Measurements from ENCODE around the gene ASTL. TPM values are rescaled to one million over a fixed set of nuclear protein-coding genes. Genes with fewer than 3 reads are reported as not detected.

The ASTL gene
- total RNA-seq, 4 donors from 2014 or later: 0.87 to 1.7 TPM; not detected in 2

DNA sequence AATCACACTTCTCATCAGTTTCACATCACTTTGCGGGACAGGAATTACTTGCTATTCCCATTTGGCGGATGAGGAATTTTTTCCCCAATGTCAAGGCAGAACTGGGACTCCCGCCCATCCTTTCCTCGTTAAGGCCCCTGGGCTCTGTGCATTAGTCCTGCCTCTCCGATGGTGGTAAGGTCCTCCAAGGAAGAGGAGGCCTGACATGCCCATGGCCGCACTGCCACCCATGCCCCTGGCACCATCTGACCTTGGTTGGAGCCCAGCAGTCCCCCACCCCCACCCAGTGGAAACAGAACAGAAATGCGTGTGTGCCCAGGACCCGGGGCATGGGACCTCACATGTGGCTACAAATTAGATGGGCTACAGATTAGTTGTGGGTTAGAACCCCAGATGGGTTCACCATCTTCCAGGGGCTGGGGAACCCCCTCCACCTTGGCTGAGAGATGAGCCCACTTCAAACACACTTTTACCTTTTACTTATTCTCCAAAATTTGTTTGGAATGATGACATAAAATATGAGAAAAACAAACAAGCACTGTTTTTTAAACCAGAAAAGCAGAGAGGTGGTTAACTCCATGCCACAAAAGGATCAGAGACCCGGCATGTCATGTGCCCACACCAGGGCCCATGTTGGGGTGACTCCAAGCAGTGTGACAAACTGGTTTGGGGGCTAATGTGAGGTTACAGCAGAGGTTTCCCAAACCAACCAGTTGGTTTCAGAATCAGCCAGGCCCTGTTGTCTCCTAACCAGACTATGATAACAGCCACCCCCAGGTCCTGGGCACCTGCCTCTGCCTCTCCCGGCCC, 17.9 kb upstream of the ASTL start:
- no peaks in the 10 kb centered on the region for H3K36me3 ChIP-seq
- H3K9me3 ChIP-seq: no peaks in the 10 kb centered on the region
- WGBS: 79% methylated on average over 10 of the region's 10 CpGs
- TF ChIP-seq POLR2A (IDR thresholded peaks at IDR 0.05) (no peak), POLR2AphosphoS5 (IDR thresholded peaks at IDR 0.05) (no peak), EP300 (IDR thresholded peaks at IDR 0.05) (no peak)
- TF ChIP-seq, protein P1, sequence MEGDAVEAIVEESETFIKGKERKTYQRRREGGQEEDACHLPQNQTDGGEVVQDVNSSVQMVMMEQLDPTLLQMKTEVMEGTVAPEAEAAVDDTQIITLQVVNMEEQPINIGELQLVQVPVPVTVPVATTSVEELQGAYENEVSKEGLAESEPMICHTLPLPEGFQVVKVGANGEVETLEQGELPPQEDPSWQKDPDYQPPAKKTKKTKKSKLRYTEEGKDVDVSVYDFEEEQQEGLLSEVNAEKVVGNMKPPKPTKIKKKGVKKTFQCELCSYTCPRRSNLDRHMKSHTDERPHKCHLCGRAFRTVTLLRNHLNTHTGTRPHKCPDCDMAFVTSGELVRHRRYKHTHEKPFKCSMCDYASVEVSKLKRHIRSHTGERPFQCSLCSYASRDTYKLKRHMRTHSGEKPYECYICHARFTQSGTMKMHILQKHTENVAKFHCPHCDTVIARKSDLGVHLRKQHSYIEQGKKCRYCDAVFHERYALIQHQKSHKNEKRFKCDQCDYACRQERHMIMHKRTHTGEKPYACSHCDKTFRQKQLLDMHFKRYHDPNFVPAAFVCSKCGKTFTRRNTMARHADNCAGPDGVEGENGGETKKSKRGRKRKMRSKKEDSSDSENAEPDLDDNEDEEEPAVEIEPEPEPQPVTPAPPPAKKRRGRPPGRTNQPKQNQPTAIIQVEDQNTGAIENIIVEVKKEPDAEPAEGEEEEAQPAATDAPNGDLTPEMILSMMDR (IDR thresholded peaks at IDR 0.05): no peak
- peaks cover 3% of the 10 kb centered on the region for H3K27me3 ChIP-seq
- H3K4me1 ChIP-seq: no peaks in the 10 kb centered on the region
- peak in 1 of 2 donors; percentile 45 for DNase-seq (ENCODE audit: low spot score in 2 of 2)
- H3K27ac ChIP-seq: no peak overlapping the region
- H3K4me3 ChIP-seq: no peak overlapping the region

DNA sequence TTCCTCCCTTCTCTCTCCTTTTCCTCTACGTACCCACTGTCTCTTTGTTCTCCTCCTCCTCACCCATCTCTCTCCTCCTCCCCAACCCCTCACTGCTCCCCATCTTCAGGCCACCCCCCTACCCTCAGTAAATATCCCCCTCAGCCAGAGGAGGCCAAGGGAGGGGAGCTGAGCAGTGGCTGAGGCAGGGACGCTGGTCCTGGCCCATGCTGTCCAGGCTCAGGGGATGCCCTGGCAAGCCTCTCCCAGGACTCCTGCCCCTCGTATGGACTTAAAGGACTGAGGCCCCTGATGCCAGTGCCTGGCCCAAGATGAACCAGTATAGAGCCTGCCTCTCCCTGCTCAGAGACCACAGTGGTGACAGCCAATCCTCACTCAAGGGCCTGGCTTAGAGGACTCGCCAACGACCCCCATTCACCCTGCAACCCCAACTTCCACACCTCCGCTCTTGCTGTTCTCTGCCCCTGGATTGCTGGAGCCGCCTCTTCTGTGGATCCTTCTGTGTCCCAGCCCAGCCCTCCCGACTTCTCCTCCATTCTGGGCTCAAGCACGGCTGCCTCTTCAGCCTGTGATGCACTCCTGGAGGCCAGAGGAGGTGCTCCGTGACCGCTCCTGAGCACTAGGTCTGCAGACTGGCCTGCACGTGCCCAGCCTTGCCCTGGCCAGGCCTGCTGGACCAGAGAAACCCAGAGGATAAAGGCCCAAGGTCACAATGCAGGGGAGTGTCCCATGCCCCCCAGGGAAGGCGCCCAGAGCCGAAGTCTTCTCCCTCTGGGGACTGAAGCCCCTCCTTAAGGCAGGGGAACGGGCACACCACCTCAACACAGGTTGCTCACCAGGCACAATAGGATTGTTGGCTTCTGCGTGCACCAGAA, 16.4 kb upstream of the ASTL start:
- peak in 1 of 2 donors; percentile 55 for DNase-seq (ENCODE audit: low spot score in 2 of 2)
- no peak for TF ChIP-seq POLR2AphosphoS5 (IDR thresholded peaks at IDR 0.05)
- TF ChIP-seq, protein P1 (IDR thresholded peaks at IDR 0.05): no peak
- Histone ChIP-seq H3K4me1 (no peaks in the 10 kb centered on the region), H3K27me3 (peaks cover 3% of the 10 kb centered on the region), H3K4me3 (no peak overlapping the region), H3K9me3 (no peaks in the 10 kb centered on the region), H3K27ac (no peak overlapping the region), H3K36me3 (no peaks in the 10 kb centered on the region)
- 88% methylated on average over 10 of the region's 16 CpGs for WGBS

DNA sequence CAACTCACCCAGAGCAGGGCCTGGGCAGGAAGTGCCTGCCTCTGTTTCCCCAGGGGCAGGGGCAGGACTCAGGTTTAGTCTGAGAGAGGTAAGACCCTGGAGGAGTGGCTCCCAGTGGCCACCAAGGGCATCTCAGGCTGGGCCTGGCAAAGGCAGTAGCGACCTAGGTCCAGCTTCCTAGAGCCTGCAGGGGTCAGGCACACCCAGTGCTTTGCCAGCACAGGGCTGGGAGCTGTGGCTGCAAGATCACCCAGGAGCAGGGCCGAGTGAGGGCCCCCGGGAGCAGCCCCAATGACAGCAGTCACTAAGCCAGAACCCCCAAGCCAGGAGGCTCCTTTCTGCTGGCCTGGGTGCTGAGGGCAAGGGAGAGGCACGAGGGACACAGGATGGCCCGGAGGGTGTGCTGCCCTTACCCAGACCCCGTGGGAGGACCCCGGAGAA, 15.7 kb upstream of the ASTL start:
- TF ChIP-seq, protein P1 (IDR thresholded peaks at IDR 0.05): no peak
- TF ChIP-seq POLR2A (IDR thresholded peaks at IDR 0.05) (no peak), POLR2AphosphoS5 (IDR thresholded peaks at IDR 0.05) (no peak), EP300 (IDR thresholded peaks at IDR 0.05) (no peak)
- peaks cover 3% of the 10 kb centered on the region for H3K27me3 ChIP-seq
- no peaks in the 10 kb centered on the region for H3K9me3 ChIP-seq
- H3K4me1 ChIP-seq: peaks cover 1% of the 10 kb centered on the region
- H3K27ac ChIP-seq: no peak overlapping the region
- no peak overlapping the region for H3K4me3 ChIP-seq
- DNase-seq (ENCODE audit: low spot score in 2 of 2): peak in 1 of 2 donors; percentile 58
- H3K36me3 ChIP-seq: no peaks in the 10 kb centered on the region
- 79% methylated on average over 4 of the region's 7 CpGs for WGBS

- TF ChIP-seq, protein P1 (IDR thresholded peaks at IDR 0.05): no peak
- no peak for TF ChIP-seq POLR2AphosphoS5 (IDR thresholded peaks at IDR 0.05)
- TF ChIP-seq POLR2A (IDR thresholded peaks at IDR 0.05): no peak
- no peak for TF ChIP-seq EP300 (IDR thresholded peaks at IDR 0.05)
- Histone ChIP-seq H3K9me3 (no peaks in the 10 kb centered on the region), H3K4me3 (no peak overlapping the region), H3K27ac (no peak overlapping the region), H3K27me3 (peaks cover 3% of the 10 kb centered on the region), H3K4me1 (peaks cover 7% of the 10 kb centered on the region), H3K36me3 (no peaks in the 10 kb centered on the region)
- DNase-seq (ENCODE audit: low spot score in 2 of 2): peak in 1 of 2 donors; percentile 44
- 88% methylated on average over 7 of the region's 7 CpGs for WGBS
Measured at GRCh38 chr2:96153291-96153713, 15.0 kb upstream of the ASTL start.
